ENCODE measurements around the gene TAOK3.

Gene TAOK3

GRCh38 chr12:118126119-118126757 lies 246.5 kb downstream of the TAOK3 start:
- DNase-seq: no peak

GRCh38 chr12:118125743-118126118 lies 247.0 kb downstream of the TAOK3 start:
- no peak for DNase-seq

- DNase-seq: no peak
Observed at GRCh38 chr12:118124333-118124874, 248.3 kb downstream of the TAOK3 start.

- DNase-seq: no peak
Observed at GRCh38 chr12:118122264-118122663, 250.4 kb downstream of the TAOK3 start.

DNA sequence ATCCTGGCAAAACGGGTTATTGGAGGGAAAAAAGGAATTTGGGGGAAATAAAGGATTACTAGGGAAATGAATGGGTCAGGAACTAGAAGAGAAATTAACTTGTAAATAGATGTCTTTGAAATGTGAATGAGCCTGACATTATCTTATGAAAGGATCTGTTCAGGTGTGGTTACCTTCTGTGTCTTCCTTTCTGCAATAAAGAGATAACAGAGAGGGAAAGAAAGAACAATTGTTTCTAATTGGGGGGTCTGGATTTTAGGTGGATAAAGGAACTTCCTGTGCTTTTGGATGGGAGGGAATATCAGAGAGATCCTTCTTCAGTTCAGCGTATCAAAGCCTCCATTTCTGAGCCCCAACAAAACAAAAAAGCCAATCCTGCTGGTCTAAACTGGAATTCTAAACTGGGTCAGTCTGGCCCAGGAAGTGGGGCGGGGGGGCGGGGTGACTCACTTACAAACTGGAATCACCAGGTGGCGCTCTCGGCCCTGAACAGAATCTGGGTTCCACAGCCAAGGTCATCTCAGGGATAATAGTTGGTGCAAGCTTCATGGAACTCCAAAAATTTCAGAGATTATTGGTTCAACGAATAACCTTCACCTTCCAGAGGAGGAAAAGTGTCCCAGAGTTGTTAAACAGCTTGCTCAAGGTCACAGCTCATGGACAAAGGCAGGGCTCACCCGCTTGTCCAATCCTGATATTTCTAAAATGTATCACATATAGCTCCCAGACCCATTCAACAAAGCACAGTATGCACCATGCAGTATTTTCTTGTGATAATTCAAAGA lies 251.9 kb downstream of the TAOK3 start:
- peak; percentile 81 for DNase-seq

DNA sequence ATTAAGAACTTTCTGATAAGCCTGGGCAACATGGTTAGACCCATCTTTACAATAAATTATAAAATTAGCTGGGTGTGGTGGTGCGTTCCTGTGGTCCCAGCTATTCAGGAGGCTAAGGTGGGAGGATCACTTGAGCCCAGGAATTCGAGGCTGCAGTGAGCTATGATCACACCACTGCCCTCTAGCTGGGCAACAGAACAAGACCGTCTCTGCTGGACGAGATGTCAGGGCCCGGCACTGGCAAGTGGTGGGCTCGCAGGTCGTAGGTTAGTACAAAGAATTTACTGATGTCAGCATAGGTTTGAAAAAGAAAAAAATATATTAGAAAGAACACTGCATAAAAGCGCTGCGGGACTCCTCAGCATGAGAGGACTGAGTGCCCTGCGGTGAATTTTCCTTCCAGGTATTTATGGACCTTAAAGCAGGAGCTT lies 253.2 kb downstream of the TAOK3 start:
- no peak for DNase-seq

- no peak for DNase-seq
Observed at GRCh38 chr12:118109088-118109487, 263.6 kb downstream of the TAOK3 start.

- DNase-seq: no peak
Observed at GRCh38 chr12:118107694-118108093, 265.0 kb downstream of the TAOK3 start.

DNA sequence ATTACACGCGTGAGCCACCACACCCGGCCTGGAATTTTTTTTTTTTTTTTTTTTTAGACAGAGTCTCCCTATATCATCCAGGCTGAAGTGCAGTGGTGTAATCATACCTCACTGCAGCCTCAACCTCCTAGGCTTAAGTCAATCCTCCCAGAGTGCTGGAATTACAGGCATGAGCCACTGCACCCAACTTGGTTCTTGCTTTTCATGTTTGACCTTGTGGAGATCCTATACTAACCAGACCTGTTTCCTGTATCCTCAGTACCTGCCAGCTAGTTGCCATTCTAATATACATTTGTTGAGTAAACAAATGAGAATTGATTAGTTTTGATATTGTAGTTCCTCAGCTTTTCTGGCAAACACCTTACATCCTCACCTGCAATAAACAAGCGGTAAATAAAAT lies 265.7 kb downstream of the TAOK3 start:
- no peak for DNase-seq

DNA sequence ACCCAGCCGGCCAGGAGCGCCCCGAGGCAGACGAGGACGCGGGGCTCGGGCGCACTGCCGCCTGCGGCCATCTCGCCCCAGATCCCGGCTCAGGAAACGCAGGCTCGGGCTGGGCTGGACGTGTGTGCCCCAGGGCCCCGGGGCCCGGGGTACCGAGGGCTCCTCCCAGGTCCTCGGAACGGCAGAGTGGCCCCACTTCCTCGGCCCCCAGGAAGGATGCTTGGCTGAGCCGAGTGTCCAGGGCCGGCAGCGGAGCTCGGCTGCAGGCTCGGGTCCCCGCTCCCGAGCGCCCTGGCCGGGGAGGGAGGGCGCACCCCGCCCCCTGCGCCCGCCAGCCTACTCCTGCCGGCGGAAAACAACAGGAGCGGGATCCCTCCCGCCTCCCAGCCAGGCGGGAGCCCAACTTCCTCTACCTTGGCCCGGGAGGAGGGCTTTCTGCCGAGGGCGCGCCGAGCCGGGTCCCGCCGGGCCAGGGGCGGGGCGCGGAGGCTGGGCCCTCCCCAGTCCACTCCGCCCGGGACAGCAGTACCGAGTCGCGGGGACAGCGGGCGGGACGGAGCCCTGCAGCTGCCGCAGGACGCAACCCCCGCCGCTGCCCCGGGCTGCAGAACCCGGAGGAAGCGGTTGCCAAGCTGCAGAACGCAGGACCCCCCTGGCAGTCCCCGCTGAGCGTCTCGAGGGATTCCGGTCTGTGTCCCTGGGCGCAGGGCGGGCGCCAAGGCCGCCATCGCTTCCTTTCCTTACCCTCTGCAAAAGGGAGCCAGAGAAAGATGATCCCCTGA lies 268.9 kb downstream of the TAOK3 start, which contains the start of gene VSIG10:
VSIG10 (minus strand) TSS at position 411 of the 782 bp plus-strand sequence; CDS start at position 71, 340 bp downstream.
- DNase-seq: peak; percentile 38

DNA sequence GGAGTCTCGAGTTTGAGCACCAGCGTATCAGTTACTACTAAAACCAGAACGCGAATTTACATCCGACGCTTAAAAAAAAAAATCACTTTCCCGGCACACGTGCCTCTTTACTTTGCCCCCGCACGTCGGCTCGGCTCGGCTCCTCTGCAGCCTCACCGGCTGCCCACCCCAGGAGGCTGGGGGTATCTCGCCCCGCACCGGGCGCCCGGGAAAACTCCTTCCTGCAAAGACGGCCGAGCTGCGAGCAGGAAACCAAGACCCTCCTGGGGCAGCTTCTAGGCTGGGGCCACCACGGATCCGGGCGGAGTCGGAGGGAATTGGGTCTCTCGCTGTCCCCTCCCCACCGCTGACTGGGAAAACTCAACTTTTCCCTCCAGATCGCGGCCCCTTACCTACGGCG lies 269.5 kb downstream of the TAOK3 start:
- DNase-seq: no peak

- DNase-seq: no peak
Observed at GRCh38 chr12:118102609-118103008, 270.1 kb downstream of the TAOK3 start.

GRCh38 chr12:118102070-118102469 lies 270.6 kb downstream of the TAOK3 start:
- DNase-seq: no peak

DNA sequence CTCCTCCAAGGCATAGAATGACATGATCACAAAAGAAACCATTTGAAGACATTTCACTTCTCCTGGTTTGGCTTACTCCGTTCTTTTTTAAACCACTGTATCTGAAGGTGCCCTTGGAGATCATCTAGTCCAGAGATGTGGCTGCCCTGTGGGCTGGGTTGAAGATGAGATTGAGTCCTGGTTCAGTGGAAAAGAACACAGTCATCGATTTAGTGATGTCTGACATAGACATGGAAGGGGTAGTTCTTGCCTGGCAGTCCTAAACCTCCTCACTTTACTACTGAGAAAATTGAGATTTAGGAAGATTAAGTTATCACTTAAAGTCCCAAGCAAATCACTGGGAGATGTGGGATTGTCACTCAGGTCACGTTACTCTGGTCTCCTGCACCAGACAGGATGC lies 271.7 kb downstream of the TAOK3 start:
- DNase-seq: no peak
